Measurements from ENCODE around the gene ZNF175. TPM values are rescaled to one million over a fixed set of nuclear protein-coding genes. Genes with fewer than 3 reads are reported as not detected.

The ZNF175 gene
- 12.2 to 15.2 TPM (median 13.5 TPM) in 3 replicates for total RNA-seq

GRCh38 chr19:51570962-51571575 is at the start of gene ZNF175:
ZNF175 (plus strand) TSS chr19:51571283; CDS start chr19:51573330, 2,047 bp downstream.
- TF ChIP-seq CTCF (IDR thresholded peaks at IDR 0.05; ENCODE audit: unreplicated experiment) = no peak
- peak; percentile 85 to 93 for DNase-seq (ENCODE audit: low spot score in 2 of 2, unreplicated experiment in 2 of 2)
- peak within 1 kb of the TSS; percentile 91 for H3K27ac Mint-ChIP-seq
- peaks cover 12% of the 10 kb centered on the region for H3K4me1 Mint-ChIP-seq
- H3K4me3 Mint-ChIP-seq = peak within 1 kb of the TSS; percentile 89
- H3K27me3 Mint-ChIP-seq (ENCODE audit: low read depth) = peaks cover 5% of the 10 kb centered on the region
- H3K9me3 Mint-ChIP-seq = no peaks in the 10 kb centered on the region
- peaks cover 10% of the 10 kb centered on the region for H3K36me3 Mint-ChIP-seq

GRCh38 chr19:51521357-51521756 is 49.7 kb upstream of the ZNF175 start:
- no peak overlapping the region for H3K4me3 Mint-ChIP-seq

GRCh38 chr19:51521781-51522180 is 49.3 kb upstream of the ZNF175 start:
- no peaks in the 10 kb centered on the region for H3K27me3 Mint-ChIP-seq (ENCODE audit: low read depth)
- H3K4me3 Mint-ChIP-seq = no peak overlapping the region
- no peak overlapping the region for H3K27ac Mint-ChIP-seq
- DNase-seq (ENCODE audit: low spot score in 2 of 2, unreplicated experiment in 2 of 2) = no peak
- H3K9me3 Mint-ChIP-seq = peaks cover 62% of the 10 kb centered on the region
- no peaks in the 10 kb centered on the region for H3K4me1 Mint-ChIP-seq
- no peak for TF ChIP-seq CTCF (IDR thresholded peaks at IDR 0.05; ENCODE audit: unreplicated experiment)
- peaks cover 2% of the 10 kb centered on the region for H3K36me3 Mint-ChIP-seq

More at GRCh38 chr19:51521357-51521756, 49.7 kb upstream of the ZNF175 start:
- H3K27me3 Mint-ChIP-seq (ENCODE audit: low read depth) = no peaks in the 10 kb centered on the region
- DNase-seq (ENCODE audit: low spot score in 2 of 2, unreplicated experiment in 2 of 2) = no peak
- H3K27ac Mint-ChIP-seq = no peak overlapping the region
- no peaks in the 10 kb centered on the region for H3K4me1 Mint-ChIP-seq
- no peak for TF ChIP-seq CTCF (IDR thresholded peaks at IDR 0.05; ENCODE audit: unreplicated experiment)
- H3K9me3 Mint-ChIP-seq = peaks cover 62% of the 10 kb centered on the region
- peaks cover 2% of the 10 kb centered on the region for H3K36me3 Mint-ChIP-seq

GRCh38 chr19:51524666-51525264 is 46.3 kb upstream of the ZNF175 start:
- Mint-ChIP-seq H3K27me3 (ENCODE audit: low read depth) (no peaks in the 10 kb centered on the region), H3K9me3 (peaks cover 55% of the 10 kb centered on the region), H3K4me1 (no peaks in the 10 kb centered on the region), H3K36me3 (no peaks in the 10 kb centered on the region), H3K4me3 (no peak overlapping the region), H3K27ac (no peak overlapping the region)
- no peak for TF ChIP-seq CTCF (IDR thresholded peaks at IDR 0.05; ENCODE audit: unreplicated experiment)
- no peak for DNase-seq (ENCODE audit: low spot score in 2 of 2, unreplicated experiment in 2 of 2)

GRCh38 chr19:51525651-51526050 is 45.4 kb upstream of the ZNF175 start:
- H3K27me3 Mint-ChIP-seq (ENCODE audit: low read depth) = no peaks in the 10 kb centered on the region
- H3K27ac Mint-ChIP-seq = no peak overlapping the region
- TF ChIP-seq CTCF (IDR thresholded peaks at IDR 0.05; ENCODE audit: unreplicated experiment) = no peak
- H3K4me3 Mint-ChIP-seq = no peak overlapping the region
- no peaks in the 10 kb centered on the region for H3K4me1 Mint-ChIP-seq
- DNase-seq (ENCODE audit: low spot score in 2 of 2, unreplicated experiment in 2 of 2) = no peak
- H3K9me3 Mint-ChIP-seq = peaks cover 55% of the 10 kb centered on the region
- H3K36me3 Mint-ChIP-seq = no peaks in the 10 kb centered on the region

Measured in mesothelial cell of epicardium (in vitro differentiated cells).